Subcutaneous adipose tissue (tissue), 4 donors: ENCODE data around the gene TSPAN15. TPM values are rescaled to one million over a fixed set of nuclear protein-coding genes. Genes with fewer than 3 reads are reported as not detected.

Experiments used
- CTCF ChIP-seq: fragments of 450-650 bp; IDR thresholded peaks from one replicate; pipeline ENCODE4 v1.5.1; 2016; ENCODE audit warnings: low read depth, mild to moderate bottlenecking, control low read depth, antibody characterized with exemption, moderate library complexity
- total RNA-seq, 4 donors: library from RNA; depleted of rRNA; stranded (reverse); fragments of >200 nt; gene quantifications; one replicate each; pipeline ENCODE4 v1.1.0, GENCODE V29; 2016

TSPAN15 gene
- total RNA-seq, 4 donors from 2014 or later = 60.6 to 140 (median 103) TPM

GRCh38 chr10:69418052-69418752 lies 33.1 kb upstream of the TSPAN15 start:
- no peak for TF ChIP-seq CTCF

- no peak for TF ChIP-seq CTCF
These were observed 32.0 kb upstream of the TSPAN15 start for GRCh38 chr10:69419096-69419743.

- TF ChIP-seq CTCF = no peak
These were observed 31.5 kb upstream of the TSPAN15 start for GRCh38 chr10:69419744-69420126.

- TF ChIP-seq CTCF = no peak
These were observed 29.5 kb upstream of the TSPAN15 start for GRCh38 chr10:69421611-69422308.

- no peak for TF ChIP-seq CTCF
These were observed 28.6 kb upstream of the TSPAN15 start for GRCh38 chr10:69422676-69423075.

- no peak for TF ChIP-seq CTCF
These were observed 26.2 kb upstream of the TSPAN15 start for GRCh38 chr10:69425041-69425440.
